ENCODE results near the gene FSCN2.

Gene FSCN2

GRCh38 chr17:81579821-81580321, 51.7 kb downstream of the FSCN2 start:
- H3K79me2 ChIP-seq (ENCODE audit: insufficient read depth, low read length): no peaks in the 10 kb centered on the region
- H3K27me3 ChIP-seq (ENCODE audit: insufficient read depth, low read length, poor library complexity, severe bottlenecking): no peaks in the 10 kb centered on the region
- no peak overlapping the region for H3K9ac ChIP-seq (ENCODE audit: low read depth, low read length, poor library complexity, severe bottlenecking)
- H4K20me1 ChIP-seq (ENCODE audit: insufficient read depth, low read length, poor library complexity, severe bottlenecking): no peaks in the 10 kb centered on the region
- H3K9me2 ChIP-seq (replicated peaks; ENCODE audit: low read depth, low read length): no peaks in the 10 kb centered on the region
- H3K9me3 ChIP-seq (ENCODE audit: insufficient read depth, low read depth, low read length): no peaks in the 10 kb centered on the region
- H3F3A ChIP-seq (ENCODE audit: low read depth): no peaks in the 10 kb centered on the region
- no peak overlapping the region for H2AFZ ChIP-seq (ENCODE audit: low read length)
- no peak overlapping the region for H3K4me2 ChIP-seq (ENCODE audit: low read depth, low read length, poor library complexity, severe bottlenecking)
- no peak for TF ChIP-seq EZH2phosphoT487 (IDR thresholded peaks at IDR 0.05; ENCODE audit: borderline replicate concordance)
- TF ChIP-seq CTCF (conservative IDR thresholded peaks at IDR 0.05; ENCODE audit: low read length): no peak
- no peaks in the 10 kb centered on the region for H3K4me1 ChIP-seq (ENCODE audit: insufficient read depth, low read length, poor library complexity, severe bottlenecking)
- H3K36me3 ChIP-seq (ENCODE audit: insufficient read depth, low read length): peaks cover 62% of the 10 kb centered on the region
- no peak overlapping the region for H3K4me3 ChIP-seq (ENCODE audit: low read length, poor library complexity, severe bottlenecking)

- Histone ChIP-seq H3K9me2 (replicated peaks; ENCODE audit: low read depth, low read length) (no peaks in the 10 kb centered on the region), H3K9me3 (ENCODE audit: insufficient read depth, low read depth, low read length) (no peaks in the 10 kb centered on the region), H3K79me2 (ENCODE audit: insufficient read depth, low read length) (no peaks in the 10 kb centered on the region), H3K9ac (ENCODE audit: low read depth, low read length, poor library complexity, severe bottlenecking) (no peak overlapping the region), H3K4me3 (ENCODE audit: low read length, poor library complexity, severe bottlenecking) (no peak overlapping the region), H4K20me1 (ENCODE audit: insufficient read depth, low read length, poor library complexity, severe bottlenecking) (no peaks in the 10 kb centered on the region), H3K27me3 (ENCODE audit: insufficient read depth, low read length, poor library complexity, severe bottlenecking) (no peaks in the 10 kb centered on the region), H3K36me3 (ENCODE audit: insufficient read depth, low read length) (peaks cover 64% of the 10 kb centered on the region), H3K4me2 (ENCODE audit: low read depth, low read length, poor library complexity, severe bottlenecking) (no peak overlapping the region), H2AFZ (ENCODE audit: low read length) (no peak overlapping the region), H3F3A (ENCODE audit: low read depth) (no peaks in the 10 kb centered on the region), H3K4me1 (ENCODE audit: insufficient read depth, low read length, poor library complexity, severe bottlenecking) (no peaks in the 10 kb centered on the region)
- TF ChIP-seq EZH2phosphoT487 (IDR thresholded peaks at IDR 0.05; ENCODE audit: borderline replicate concordance): no peak
- TF ChIP-seq CTCF (conservative IDR thresholded peaks at IDR 0.05; ENCODE audit: low read length): no peak
These were observed 52.3 kb downstream of the FSCN2 start for GRCh38 chr17:81580481-81580880.

- Histone ChIP-seq H3K9ac (ENCODE audit: low read depth, low read length, poor library complexity, severe bottlenecking) (no peak overlapping the region), H3K36me3 (ENCODE audit: insufficient read depth, low read length) (peaks cover 64% of the 10 kb centered on the region), H3K9me3 (ENCODE audit: insufficient read depth, low read depth, low read length) (no peaks in the 10 kb centered on the region), H3K4me1 (ENCODE audit: insufficient read depth, low read length, poor library complexity, severe bottlenecking) (no peaks in the 10 kb centered on the region), H3K27me3 (ENCODE audit: insufficient read depth, low read length, poor library complexity, severe bottlenecking) (no peaks in the 10 kb centered on the region), H3K4me3 (ENCODE audit: low read length, poor library complexity, severe bottlenecking) (no peak overlapping the region), H4K20me1 (ENCODE audit: insufficient read depth, low read length, poor library complexity, severe bottlenecking) (no peaks in the 10 kb centered on the region), H3K79me2 (ENCODE audit: insufficient read depth, low read length) (no peaks in the 10 kb centered on the region), H3K9me2 (replicated peaks; ENCODE audit: low read depth, low read length) (no peaks in the 10 kb centered on the region), H3F3A (ENCODE audit: low read depth) (no peaks in the 10 kb centered on the region), H3K4me2 (ENCODE audit: low read depth, low read length, poor library complexity, severe bottlenecking) (no peak overlapping the region), H2AFZ (ENCODE audit: low read length) (no peak overlapping the region)
- no peak for TF ChIP-seq CTCF (conservative IDR thresholded peaks at IDR 0.05; ENCODE audit: low read length)
- no peak for TF ChIP-seq EZH2phosphoT487 (IDR thresholded peaks at IDR 0.05; ENCODE audit: borderline replicate concordance)
These were observed 53.6 kb downstream of the FSCN2 start for GRCh38 chr17:81581758-81582157.

Data from Loucy (cell line).